HG02798 (cell line): ENCODE results near the gene HAGH.

Source experiments
- ATAC-seq: cut with Tn5 transposase; IDR thresholded peaks from one replicate; pipeline ENCODE4 v1.9.1; 2021; ENCODE audit warnings: mild to moderate bottlenecking; ENCODE audit not compliant: unreplicated experiment, poor library complexity

The HAGH gene

GRCh38 chr16:1765826-1766225 lies 60.8 kb downstream of the HAGH start:
- ATAC-seq = no peak

DNA sequence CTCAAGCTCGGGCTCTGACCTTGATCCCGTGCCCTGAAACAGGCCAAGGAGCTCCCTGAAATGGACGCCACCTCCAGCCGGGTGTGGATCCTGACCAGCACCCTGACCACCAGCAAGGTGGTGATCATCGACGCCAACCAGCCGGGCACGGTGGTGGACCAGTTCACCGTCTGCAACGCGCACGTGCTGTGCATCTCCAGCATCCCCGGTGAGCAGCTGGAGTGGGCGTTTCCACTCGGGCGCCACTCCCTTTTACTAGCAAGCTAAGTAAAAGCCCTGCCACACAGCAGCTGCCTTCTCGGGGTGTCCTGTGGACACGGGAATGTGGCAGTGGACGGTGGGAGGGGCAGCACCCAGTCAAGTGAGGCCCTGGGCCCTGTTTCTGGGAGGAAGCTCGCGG lies 61.7 kb downstream of the HAGH start:
- ATAC-seq = no peak

- ATAC-seq = no peak
Observed at GRCh38 chr16:1763521-1764511, 62.8 kb downstream of the HAGH start.

- ATAC-seq = no peak
Observed at GRCh38 chr16:1762879-1763520, 63.6 kb downstream of the HAGH start.

DNA sequence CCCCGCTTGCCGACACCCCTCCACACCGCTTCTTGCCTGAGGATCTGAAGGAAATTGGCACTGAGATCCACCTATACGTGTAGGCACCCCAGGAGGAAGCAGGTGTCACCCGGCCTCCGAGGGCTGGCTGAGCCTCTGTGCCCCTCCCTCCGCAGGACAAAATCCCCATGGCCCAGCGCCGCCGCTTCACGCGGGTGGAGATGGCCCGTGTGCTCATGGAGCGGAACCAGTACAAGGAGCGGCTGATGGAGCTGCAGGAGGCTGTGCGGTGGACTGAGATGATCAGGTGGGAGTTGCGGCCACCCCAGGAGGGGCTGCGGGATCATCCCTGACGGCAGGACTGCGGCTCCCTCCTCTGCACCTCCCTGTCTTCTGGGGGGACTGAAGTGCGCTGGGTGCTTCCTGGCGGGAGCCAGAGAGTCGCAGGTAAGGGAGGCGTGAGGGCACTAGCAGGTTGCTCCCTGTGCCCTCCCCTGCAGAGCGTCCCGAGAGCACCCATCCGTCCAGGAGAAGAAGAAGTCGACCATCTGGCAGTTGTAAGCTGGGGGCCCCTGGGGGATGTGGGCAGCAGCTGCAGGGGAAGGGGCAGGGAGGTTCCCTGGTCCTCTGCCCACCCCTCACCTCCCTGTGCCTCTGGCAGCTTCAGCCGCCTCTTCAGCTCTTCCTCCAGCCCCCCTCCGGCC lies 64.3 kb downstream of the HAGH start:
- no peak for ATAC-seq

DNA sequence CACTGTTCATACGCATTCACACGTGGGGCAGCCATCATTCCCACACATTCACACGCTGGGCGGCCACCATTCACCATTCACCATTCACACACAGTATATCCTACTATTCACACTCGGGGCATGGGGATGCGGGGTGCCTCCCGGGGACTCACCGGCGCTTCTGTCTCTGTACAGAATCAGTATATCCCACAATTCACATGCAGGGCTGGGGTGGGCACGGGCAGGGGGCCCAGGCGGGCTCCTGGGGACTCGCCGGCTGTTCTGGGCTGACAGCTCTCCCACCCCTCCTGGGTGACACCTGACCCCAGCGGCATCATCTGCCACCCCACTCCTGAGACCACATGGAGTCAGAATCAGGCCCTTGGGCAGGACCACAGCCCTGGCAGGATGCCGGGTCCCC lies 64.9 kb downstream of the HAGH start:
- no peak for ATAC-seq

GRCh38 chr16:1760911-1761310 lies 65.7 kb downstream of the HAGH start:
- ATAC-seq = no peak

DNA sequence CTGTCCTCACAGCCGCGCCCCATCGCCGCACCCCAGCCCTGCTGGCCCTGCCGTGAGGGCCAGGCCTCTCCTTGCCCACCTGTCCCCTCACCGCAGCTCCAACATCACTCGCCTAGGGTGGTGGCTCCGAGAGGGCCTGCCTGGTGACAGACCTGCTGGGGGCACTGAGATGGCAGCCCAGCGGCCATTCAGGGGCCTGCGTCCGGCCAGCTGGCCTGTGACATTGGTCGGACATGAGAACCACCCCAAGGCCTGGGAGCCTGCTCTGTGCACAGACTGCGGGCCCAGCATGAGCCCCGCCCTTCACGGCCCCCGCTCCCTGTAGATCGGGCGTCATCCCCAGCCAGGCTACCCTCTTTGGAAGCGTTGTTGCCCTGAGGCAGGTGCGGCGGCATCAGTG lies 67.1 kb downstream of the HAGH start:
- ATAC-seq = no peak

- ATAC-seq = no peak
Observed at GRCh38 chr16:1758923-1759322, 67.7 kb downstream of the HAGH start.

DNA sequence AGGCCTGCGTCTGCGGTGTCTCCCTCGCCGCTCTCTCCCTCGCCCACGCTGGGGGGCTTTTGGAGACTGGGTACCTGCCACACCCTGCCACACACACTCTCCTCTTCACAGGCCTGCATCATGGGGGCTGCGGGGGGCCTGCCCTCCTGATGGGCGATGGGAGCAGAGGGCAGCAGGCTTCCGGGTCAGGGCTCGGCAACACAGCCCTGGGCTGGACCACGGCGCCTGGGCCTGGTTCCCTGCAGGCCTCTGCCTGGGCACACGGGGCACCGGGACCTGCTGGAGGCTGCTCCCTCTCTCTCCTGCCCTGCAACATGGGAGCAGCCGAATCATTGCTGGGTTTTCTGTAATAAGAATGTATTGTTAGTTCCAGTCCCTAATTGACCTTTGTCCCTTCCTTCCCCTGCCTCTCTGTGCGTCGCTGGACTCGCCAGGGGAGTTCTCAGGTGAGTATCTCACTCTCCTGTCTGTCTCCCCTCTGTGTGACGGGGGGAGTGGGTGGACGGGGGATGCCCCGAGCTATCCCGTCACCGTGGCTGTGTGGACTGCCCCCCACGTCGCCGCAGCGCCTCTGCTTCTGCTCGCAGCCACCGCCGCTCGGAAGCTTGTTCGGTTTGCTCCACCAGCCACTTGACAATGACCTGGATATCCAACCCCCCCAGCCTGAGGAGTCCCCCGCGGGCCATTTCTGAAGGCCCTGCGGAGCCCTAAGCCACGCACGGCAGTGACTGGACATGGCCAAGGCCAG lies 68.7 kb downstream of the HAGH start:
- no peak for ATAC-seq
